ENCODE data around the gene ADAT2.
A peak's percentile ranks its signal among the peaks of the same experiment; 100 is the strongest.
"Not testable (repeated sequence)": the region's sequence is repeated elsewhere in the genome, so short reads cannot be mapped to it uniquely, and the experiment has no call there.

Gene ADAT2

DNA sequence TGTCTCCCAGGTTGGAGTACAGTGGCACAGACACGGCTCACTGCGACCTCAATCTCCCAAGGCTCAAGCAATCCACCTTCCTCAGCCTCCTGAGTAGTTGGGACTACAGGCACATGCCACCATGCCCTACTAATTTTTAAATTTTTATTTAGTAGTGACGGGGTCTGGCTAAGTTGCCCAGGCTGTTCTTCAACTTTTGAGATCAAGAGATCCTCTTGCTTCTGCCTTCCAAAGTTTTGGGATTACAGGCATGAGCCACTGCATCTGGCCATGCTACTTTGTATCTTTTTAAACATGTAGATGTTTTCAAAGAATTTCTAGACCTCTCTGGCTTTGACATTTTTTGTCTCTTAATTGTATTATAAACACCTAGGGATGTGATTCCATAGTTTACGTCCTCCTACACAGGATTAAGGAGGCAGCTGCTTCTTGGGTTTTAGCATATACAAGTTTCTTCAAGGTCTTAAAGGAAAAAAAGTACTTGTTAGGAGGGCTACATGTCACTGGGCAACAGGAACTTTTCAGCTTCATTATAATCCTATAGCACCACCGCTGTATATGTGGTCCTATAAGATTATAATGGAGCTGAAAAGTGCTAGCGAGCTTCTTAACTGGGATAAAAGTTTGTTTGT, 1.3 kb downstream of the ADAT2 start:
- peaks cover 39% of the 10 kb centered on the region for H3K79me2 ChIP-seq (ENCODE audit: insufficient read depth, low read depth)
- peak overlapping the region; percentile 95 for H3K9ac ChIP-seq
- no peak for TF ChIP-seq CTCF (conservative IDR thresholded peaks at IDR 0.05; ENCODE audit: low read depth, low read length)
- H3K36me3 ChIP-seq (ENCODE audit: insufficient read depth) = no peaks in the 10 kb centered on the region
- H3K4me2 ChIP-seq = peak overlapping the region; percentile 83
- no peaks in the 10 kb centered on the region for H3K27me3 ChIP-seq (ENCODE audit: insufficient read depth, low read depth)
- H3K4me3 ChIP-seq (IDR thresholded peaks at IDR 0.05; ENCODE audit: insufficient read depth, low read depth, low read length) = no peak overlapping the region
- H2AFZ ChIP-seq (ENCODE audit: low read depth) = peak overlapping the region; percentile 83
- H3K27ac ChIP-seq = peak overlapping the region; percentile 91
- H3K4me1 ChIP-seq (ENCODE audit: low read depth, poor library complexity, severe bottlenecking) = peaks cover 25% of the 10 kb centered on the region
- no peaks in the 10 kb centered on the region for H4K20me1 ChIP-seq (ENCODE audit: insufficient read depth)

- H3K9ac ChIP-seq; H3K4me2 ChIP-seq; H3K4me3 ChIP-seq (IDR thresholded peaks at IDR 0.05; ENCODE audit: insufficient read depth, low read depth, low read length); H3K36me3 ChIP-seq (ENCODE audit: insufficient read depth); H4K20me1 ChIP-seq (ENCODE audit: insufficient read depth); H2AFZ ChIP-seq (ENCODE audit: low read depth); H3K27me3 ChIP-seq (ENCODE audit: insufficient read depth, low read depth); H3K27ac ChIP-seq: not testable (repeated sequence)
- H3K4me1 ChIP-seq (ENCODE audit: low read depth, poor library complexity, severe bottlenecking) = peaks cover 25% of the 10 kb centered on the region
- H3K79me2 ChIP-seq (ENCODE audit: insufficient read depth, low read depth) = peaks cover 39% of the 10 kb centered on the region
Observed at GRCh38 chr6:143447865-143448264, 2.6 kb downstream of the ADAT2 start.

DNA sequence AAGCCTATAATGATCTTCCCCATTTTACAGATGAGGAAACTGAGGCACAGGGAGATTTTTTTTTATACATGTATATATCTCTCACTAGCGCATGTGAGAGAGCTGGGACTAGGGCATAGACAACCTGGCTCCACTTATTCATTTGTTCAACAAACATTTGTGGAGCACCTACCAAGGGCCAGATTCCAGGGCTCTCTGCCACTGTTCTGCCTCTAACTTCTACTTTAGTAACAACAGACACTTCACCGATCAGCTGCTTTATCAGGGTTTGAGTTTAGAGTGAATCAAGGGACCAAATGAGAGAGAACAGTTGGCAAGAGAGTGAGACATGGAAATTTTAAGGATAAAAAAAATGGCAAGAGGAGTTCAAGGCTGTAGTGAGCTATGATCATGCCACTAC, 7.4 kb downstream of the ADAT2 start:
- no peaks in the 10 kb centered on the region for H3K4me1 ChIP-seq (ENCODE audit: low read depth, poor library complexity, severe bottlenecking)
- no peaks in the 10 kb centered on the region for H4K20me1 ChIP-seq (ENCODE audit: insufficient read depth)
- H3K9ac ChIP-seq = no peak overlapping the region
- no peak overlapping the region for H3K27ac ChIP-seq
- TF ChIP-seq CTCF (conservative IDR thresholded peaks at IDR 0.05; ENCODE audit: low read depth, low read length) = no peak
- H3K4me3 ChIP-seq (IDR thresholded peaks at IDR 0.05; ENCODE audit: insufficient read depth, low read depth, low read length) = no peak overlapping the region
- H3K27me3 ChIP-seq (ENCODE audit: insufficient read depth, low read depth) = no peaks in the 10 kb centered on the region
- H3K4me2 ChIP-seq = no peak overlapping the region
- H3K36me3 ChIP-seq (ENCODE audit: insufficient read depth) = no peaks in the 10 kb centered on the region
- H3K79me2 ChIP-seq (ENCODE audit: insufficient read depth, low read depth) = peaks cover 10% of the 10 kb centered on the region; the same call in 1 of the 2 replicates
- no peak overlapping the region for H2AFZ ChIP-seq (ENCODE audit: low read depth)

DNA sequence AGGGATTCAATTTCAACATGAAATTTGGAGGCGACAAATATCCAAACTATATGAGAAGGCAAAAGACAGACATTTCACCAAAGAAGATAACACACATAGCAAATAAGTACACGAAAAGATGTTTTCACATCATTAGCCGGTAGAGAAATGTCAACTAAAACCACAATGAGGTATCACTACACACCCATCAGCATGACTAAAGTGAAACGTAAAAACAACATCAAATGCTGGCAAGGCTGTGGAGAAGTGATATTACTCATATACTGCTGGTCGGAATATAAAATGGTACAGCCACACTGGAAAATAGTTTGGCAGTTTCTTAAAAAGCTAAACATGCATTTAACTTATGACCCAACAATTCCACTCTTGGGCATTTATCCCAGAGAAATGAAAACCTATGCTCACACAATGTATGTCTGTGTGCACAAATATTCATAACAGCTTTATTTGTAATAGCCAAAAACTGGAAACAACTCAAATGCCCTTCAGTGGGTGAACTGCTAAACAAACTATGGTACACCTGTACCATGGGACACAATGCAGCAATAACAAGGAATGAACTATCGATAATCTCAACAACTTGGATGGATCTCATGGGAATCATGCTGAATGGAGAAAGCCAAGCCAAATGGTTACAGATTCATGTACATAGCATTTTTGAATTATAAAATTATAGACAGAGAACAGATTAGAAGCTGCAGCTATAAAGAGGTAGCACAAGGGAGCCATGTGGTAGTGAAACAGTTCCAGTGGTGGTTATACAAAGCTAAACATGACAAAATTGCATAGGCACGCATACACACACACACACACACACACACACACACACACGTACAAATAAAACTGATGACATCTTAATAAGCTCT, 8.6 kb downstream of the ADAT2 start:
- Histone ChIP-seq H3K4me3 (IDR thresholded peaks at IDR 0.05; ENCODE audit: insufficient read depth, low read depth, low read length) (no peak overlapping the region), H2AFZ (ENCODE audit: low read depth) (no peak overlapping the region), H3K36me3 (ENCODE audit: insufficient read depth) (no peaks in the 10 kb centered on the region), H3K79me2 (ENCODE audit: insufficient read depth, low read depth) (no peaks in the 10 kb centered on the region; the same call in 1 of the 2 replicates), H3K4me1 (ENCODE audit: low read depth, poor library complexity, severe bottlenecking) (no peaks in the 10 kb centered on the region), H3K27me3 (ENCODE audit: insufficient read depth, low read depth) (no peaks in the 10 kb centered on the region), H3K9ac (no peak overlapping the region), H3K4me2 (no peak overlapping the region), H4K20me1 (ENCODE audit: insufficient read depth) (no peaks in the 10 kb centered on the region), H3K27ac (no peak overlapping the region)
- TF ChIP-seq CTCF (conservative IDR thresholded peaks at IDR 0.05; ENCODE audit: low read depth, low read length) = no peak

DNA sequence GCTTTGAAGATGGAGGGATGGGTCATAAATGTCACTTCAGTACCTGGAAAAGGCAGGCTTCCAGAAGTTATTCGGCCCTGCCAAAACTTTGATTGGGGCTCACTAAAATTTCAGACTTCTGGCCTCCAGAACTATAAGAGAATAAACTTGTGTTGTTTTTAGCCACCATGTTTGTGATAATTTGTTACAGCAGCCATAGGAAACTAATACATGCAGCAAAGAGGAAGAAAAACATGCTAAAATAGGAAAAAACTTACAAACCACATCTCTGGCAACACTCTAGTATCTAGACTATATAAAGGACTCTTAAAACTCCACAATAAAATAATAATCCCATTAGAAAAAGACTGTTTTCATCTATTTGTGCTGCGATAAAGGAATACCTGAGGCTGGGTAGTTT, 9.5 kb downstream of the ADAT2 start:
- Histone ChIP-seq H2AFZ (ENCODE audit: low read depth) (no peak overlapping the region), H3K4me3 (IDR thresholded peaks at IDR 0.05; ENCODE audit: insufficient read depth, low read depth, low read length) (no peak overlapping the region), H3K4me2 (no peak overlapping the region), H3K79me2 (ENCODE audit: insufficient read depth, low read depth) (no peaks in the 10 kb centered on the region; the same call in 1 of the 2 replicates), H4K20me1 (ENCODE audit: insufficient read depth) (no peaks in the 10 kb centered on the region), H3K27me3 (ENCODE audit: insufficient read depth, low read depth) (no peaks in the 10 kb centered on the region), H3K4me1 (ENCODE audit: low read depth, poor library complexity, severe bottlenecking) (no peaks in the 10 kb centered on the region), H3K9ac (no peak overlapping the region), H3K27ac (no peak overlapping the region), H3K36me3 (ENCODE audit: insufficient read depth) (no peaks in the 10 kb centered on the region)
- no peak for TF ChIP-seq CTCF (conservative IDR thresholded peaks at IDR 0.05; ENCODE audit: low read depth, low read length)
